Natural killer cell (primary cell): ENCODE measurements around the gene CFAP57. TPM values are rescaled to one million over a fixed set of nuclear protein-coding genes. Genes with fewer than 3 reads are reported as not detected.

Experiments used
- ATAC-seq, 3 donors: fragments of 150-1000 bp in 2 of 3; fragments of 200-7000 bp in 1 of 3; cut with Tn5 transposase; 1 replicate in 1 of 3; 2 replicates in 2 of 3; pipeline ENCODE4 v1.10.0; 2021; ENCODE audit warnings: mild to moderate bottlenecking in 2 of 3, moderate library complexity in 2 of 3
- DNase-seq, 2 donors: peaks; one replicate each; pipeline versions ENCODE4 v3.0.0 to v3.0.0-alpha.2; 2013 to 2021; ENCODE audit warnings: mixed read lengths in 1 of 2
- H3K27ac ChIP-seq: one replicate; pipeline ENCODE4 v1.5.1; 2013; ENCODE audit warnings: mild to moderate bottlenecking, low read length
- H3K27me3 ChIP-seq: one replicate; pipeline ENCODE4 v1.6.1; 2013; ENCODE audit warnings: low read length; ENCODE audit not compliant: control insufficient read depth, insufficient read depth
- H3K36me3 ChIP-seq: one replicate; pipeline ENCODE4 v1.6.1; 2013; ENCODE audit warnings: low read length; ENCODE audit not compliant: control insufficient read depth, insufficient read depth
- H3K4me1 ChIP-seq: one replicate; pipeline ENCODE4 v1.6.1; 2013; ENCODE audit warnings: low read length; ENCODE audit not compliant: control insufficient read depth, insufficient read depth
- H3K4me3 ChIP-seq: one replicate; pipeline ENCODE4 v1.5.1; 2013; ENCODE audit warnings: low read length
- H3K9me3 ChIP-seq: one replicate; pipeline ENCODE4 v1.6.1; 2013; ENCODE audit warnings: low read length; ENCODE audit not compliant: control insufficient read depth, insufficient read depth
- H3K27ac Mint-ChIP-seq, 2 donors: one replicate each; pipeline ENCODE4 v1.8.0; 2022; ENCODE audit warnings: mild to moderate bottlenecking in 2 of 2, mixed read lengths in 2 of 2, moderate library complexity in 1 of 2
- H3K27me3 Mint-ChIP-seq, 2 donors: one replicate each; pipeline ENCODE4 v1.8.0; 2022; ENCODE audit warnings: low read depth in 2 of 2, mixed read lengths in 2 of 2
- H3K36me3 Mint-ChIP-seq: one replicate; pipeline ENCODE4 v1.8.0; 2022; ENCODE audit warnings: mixed read lengths
- H3K4me1 Mint-ChIP-seq, 2 donors: one replicate each; pipeline ENCODE4 v1.8.0; 2022; ENCODE audit warnings: mixed read lengths in 2 of 2
- H3K4me3 Mint-ChIP-seq: one replicate; pipeline ENCODE4 v1.8.0; 2022; ENCODE audit warnings: mild to moderate bottlenecking, moderate library complexity, mixed read lengths
- H3K9me3 Mint-ChIP-seq, 2 donors: one replicate each; pipeline ENCODE4 v1.8.0; 2022; ENCODE audit warnings: mixed read lengths in 2 of 2
- CTCF ChIP-seq: fragments of 200-600 bp; IDR thresholded peaks from one replicate; pipeline ENCODE4 v1.8.0; 2022; ENCODE audit warnings: antibody characterized with exemption
- WGBS: methylation state at CpG from one replicate; pipeline ENCODE4 v1.1.7; 2013; ENCODE audit warnings: missing lambda C conversion rate; ENCODE audit not compliant: insufficient coverage; 5-methylcytosine and 5-hydroxymethylcytosine counted together
- intact Hi-C: fragments of 100-400 bp; cut with micrococcal nuclease; formaldehyde crosslinking; loops from one replicate; pipeline ENCODE4 v1.14.2; 2022
- total RNA-seq, 4 donors: library from RNA; stranded (reverse); fragments of 120-200 nt in 1 of 4; gene quantifications; one replicate each; pipeline versions ENCODE4 v1.2.3 to v1.2.4, GENCODE V29; 2013 to 2022

Gene CFAP57
- total RNA-seq, 3 donors from 2014 or later (not counting 1 experiment from before 2014, with no cell fraction given) = 0.19 TPM; not detected in 2

- intact Hi-C loops = no loop called here
- no peak overlapping the region for H3K4me3 ChIP-seq
- WGBS = 90% methylated on average over 7 of the region's 7 CpGs
Measured at GRCh38 chr1:43292216-43292615, 120.1 kb downstream of the CFAP57 start.

GRCh38 chr1:43292679-43293078, 120.5 kb downstream of the CFAP57 start:
- H3K4me1 Mint-ChIP-seq = no peaks in the 10 kb centered on the region
- H3K27ac Mint-ChIP-seq = no peak overlapping the region
- Histone ChIP-seq H3K27me3 (no peaks in the 10 kb centered on the region), H3K4me3 (no peak overlapping the region), H3K9me3 (no peaks in the 10 kb centered on the region), H3K27ac (no peak overlapping the region), H3K36me3 (no peaks in the 10 kb centered on the region), H3K4me1 (no peaks in the 10 kb centered on the region)
- intact Hi-C loops = no loop called here
- no peaks in the 10 kb centered on the region for H3K36me3 Mint-ChIP-seq
- DNase-seq = no peak
- no peak overlapping the region for H3K4me3 Mint-ChIP-seq
- no peak for TF ChIP-seq CTCF
- WGBS = 72% methylated on average over 5 of the region's 5 CpGs
- no peaks in the 10 kb centered on the region for H3K9me3 Mint-ChIP-seq
- no peaks in the 10 kb centered on the region for H3K27me3 Mint-ChIP-seq
- ATAC-seq = no peak

More at GRCh38 chr1:43292216-43292615, 120.1 kb downstream of the CFAP57 start:
- TF ChIP-seq CTCF = no peak
- H3K4me1 Mint-ChIP-seq = no peaks in the 10 kb centered on the region
- no peaks in the 10 kb centered on the region for H3K27me3 ChIP-seq
- H3K36me3 Mint-ChIP-seq = no peaks in the 10 kb centered on the region
- no peak overlapping the region for H3K27ac Mint-ChIP-seq
- H3K27ac ChIP-seq = no peak overlapping the region
- DNase-seq (no peak), ATAC-seq (no peak)
- H3K36me3 ChIP-seq = no peaks in the 10 kb centered on the region
- peaks cover 0 to 2% of the 10 kb centered on the region in 2 donors for H3K27me3 Mint-ChIP-seq
- no peaks in the 10 kb centered on the region for H3K9me3 Mint-ChIP-seq
- H3K4me3 Mint-ChIP-seq = no peak overlapping the region
- no peaks in the 10 kb centered on the region for H3K4me1 ChIP-seq
- H3K9me3 ChIP-seq = no peaks in the 10 kb centered on the region

- Histone ChIP-seq H3K4me1 (no peaks in the 10 kb centered on the region), H3K9me3 (no peaks in the 10 kb centered on the region), H3K36me3 (no peaks in the 10 kb centered on the region), H3K4me3 (no peak overlapping the region), H3K27me3 (no peaks in the 10 kb centered on the region), H3K27ac (no peak overlapping the region)
- Mint-ChIP-seq H3K4me3 (no peak overlapping the region), H3K4me1 (no peaks in the 10 kb centered on the region), H3K27ac (no peak overlapping the region), H3K27me3 (no peaks in the 10 kb centered on the region), H3K36me3 (no peaks in the 10 kb centered on the region), H3K9me3 (no peaks in the 10 kb centered on the region)
- no peak for DNase-seq
- no peak for ATAC-seq
- TF ChIP-seq CTCF = no peak
- intact Hi-C loops = no loop called here
- 77% methylated on average over 2 of the region's 2 CpGs for WGBS
Measured at GRCh38 chr1:43293176-43293575, 121.0 kb downstream of the CFAP57 start.
